Spinal cord (tissue), 10 donors: Measurements from ENCODE around the gene TBCK. TPM values are rescaled to one million over a fixed set of nuclear protein-coding genes. Genes with fewer than 3 reads are reported as not detected.

Experiments used
- DNase-seq, 6 donors: peaks; one replicate each; pipeline versions ENCODE4 v3.0.0 to v3.0.0-alpha.2; 2013 to 2015; ENCODE audit warnings: low spot score in 6 of 6, low read depth in 4 of 6
- H3K27ac ChIP-seq: one replicate; pipeline ENCODE4 v1.5.1; 2013; ENCODE audit warnings: low read depth, low read length, control low read depth
- H3K27me3 ChIP-seq: one replicate; pipeline ENCODE4 v1.6.1; 2013; ENCODE audit warnings: low read length; ENCODE audit not compliant: control insufficient read depth, insufficient read depth
- H3K36me3 ChIP-seq: one replicate; pipeline ENCODE4 v1.6.1; 2013; ENCODE audit warnings: low read length; ENCODE audit not compliant: control insufficient read depth, insufficient read depth
- H3K4me1 ChIP-seq: one replicate; pipeline ENCODE4 v1.6.1; 2013; ENCODE audit warnings: low read length; ENCODE audit not compliant: control insufficient read depth, insufficient read depth
- H3K4me3 ChIP-seq: one replicate; pipeline ENCODE4 v1.5.1; 2013; ENCODE audit warnings: low read depth, low read length, control low read depth
- H3K9me3 ChIP-seq: one replicate; pipeline ENCODE4 v1.6.1; 2013; ENCODE audit warnings: low read length; ENCODE audit not compliant: control insufficient read depth, insufficient read depth
- WGBS: methylation state at CpG from one replicate; pipeline ENCODE4 v1.1.5; 2013; ENCODE audit warnings: missing lambda C conversion rate; ENCODE audit not compliant: insufficient coverage; 5-methylcytosine and 5-hydroxymethylcytosine counted together
- polyA plus RNA-seq, 2 donors: library from polyadenylated mRNA; unstranded; fragments of 120-200 nt; gene quantifications; one replicate each; pipeline ENCODE4 v1.2.1, GENCODE V29; 2013; ENCODE audit not compliant: insufficient read length in 2 of 2
- total RNA-seq, 2 donors: library from RNA; depleted of rRNA in 1 of 2; stranded (reverse); fragments of 120-200 nt in 1 of 2; fragments of >200 nt in 1 of 2; gene quantifications; one replicate each; pipeline versions ENCODE4 v1.2.3 to v1.2.4, GENCODE V29; 2013 to 2014
- donor health status: healthy.

Gene TBCK
- total and polyA plus RNA-seq, 4 donors, result 37.3 to 77.5 (median 58.7) TPM

GRCh38 chr4:106048250-106048971 lies 267.6 kb downstream of the TBCK start:
- H3K4me3 ChIP-seq, result no peak overlapping the region
- DNase-seq, result peak in 4 of 6 donors; percentile 6 to 52 (median 22)
- WGBS, result no CpG with 5 or more reads among the region's 2 CpGs
- H3K4me1 ChIP-seq, result no peaks in the 10 kb centered on the region
- no peak overlapping the region for H3K27ac ChIP-seq
- H3K27me3 ChIP-seq, result no peaks in the 10 kb centered on the region
- H3K36me3 ChIP-seq, result no peaks in the 10 kb centered on the region
- H3K9me3 ChIP-seq, result no peaks in the 10 kb centered on the region

- no peaks in the 10 kb centered on the region for H3K27me3 ChIP-seq
- H3K4me3 ChIP-seq, result no peak overlapping the region
- H3K27ac ChIP-seq, result no peak overlapping the region
- no peak for DNase-seq
- 100% methylated on average over 2 of the region's 3 CpGs for WGBS
- no peaks in the 10 kb centered on the region for H3K36me3 ChIP-seq
- no peaks in the 10 kb centered on the region for H3K9me3 ChIP-seq
- no peaks in the 10 kb centered on the region for H3K4me1 ChIP-seq
Observed at GRCh38 chr4:106046083-106046482, 269.9 kb downstream of the TBCK start.

GRCh38 chr4:106041294-106042002 lies 274.6 kb downstream of the TBCK start:
- Histone ChIP-seq H3K9me3 (no peaks in the 10 kb centered on the region), H3K4me1 (no peaks in the 10 kb centered on the region), H3K27ac (no peak overlapping the region), H3K27me3 (no peaks in the 10 kb centered on the region), H3K4me3 (no peak overlapping the region), H3K36me3 (no peaks in the 10 kb centered on the region)
- no peak for DNase-seq
- WGBS, result no CpG with 5 or more reads among the region's 2 CpGs

- H3K9me3 ChIP-seq, result no peaks in the 10 kb centered on the region
- WGBS, result no CpG with 5 or more reads among the region's 3 CpGs
- peak in 1 of 6 donors; percentile 41 for DNase-seq
- H3K27me3 ChIP-seq, result no peaks in the 10 kb centered on the region
- no peaks in the 10 kb centered on the region for H3K4me1 ChIP-seq
- H3K4me3 ChIP-seq, result no peak overlapping the region
- H3K27ac ChIP-seq, result no peak overlapping the region
- H3K36me3 ChIP-seq, result no peaks in the 10 kb centered on the region
Observed at GRCh38 chr4:106039796-106040195, 276.2 kb downstream of the TBCK start.

- H3K9me3 ChIP-seq, result no peaks in the 10 kb centered on the region
- no peak overlapping the region for H3K27ac ChIP-seq
- no peak overlapping the region for H3K4me3 ChIP-seq
- H3K4me1 ChIP-seq, result no peaks in the 10 kb centered on the region
- H3K36me3 ChIP-seq, result no peaks in the 10 kb centered on the region
- no peak for DNase-seq
- no peaks in the 10 kb centered on the region for H3K27me3 ChIP-seq
- no CpG with 5 or more reads among the region's 2 CpGs for WGBS
Observed at GRCh38 chr4:106038908-106039307, 277.1 kb downstream of the TBCK start.

- no peak for DNase-seq
- H3K9me3 ChIP-seq, result no peaks in the 10 kb centered on the region
- no peaks in the 10 kb centered on the region for H3K36me3 ChIP-seq
- WGBS, result no CpG with 5 or more reads among the region's 2 CpGs
- no peak overlapping the region for H3K4me3 ChIP-seq
- no peaks in the 10 kb centered on the region for H3K4me1 ChIP-seq
- no peaks in the 10 kb centered on the region for H3K27me3 ChIP-seq
- H3K27ac ChIP-seq, result no peak overlapping the region
Observed at GRCh38 chr4:106038012-106038411, 278.0 kb downstream of the TBCK start.

- no peak overlapping the region for H3K27ac ChIP-seq
- H3K4me1 ChIP-seq, result no peaks in the 10 kb centered on the region
- no peaks in the 10 kb centered on the region for H3K36me3 ChIP-seq
- WGBS, result 40% methylated on average over 1 of the region's 2 CpGs
- H3K9me3 ChIP-seq, result no peaks in the 10 kb centered on the region
- DNase-seq, result peak in 1 of 6 donors; percentile 9
- no peak overlapping the region for H3K4me3 ChIP-seq
- no peaks in the 10 kb centered on the region for H3K27me3 ChIP-seq
Observed at GRCh38 chr4:106036848-106037247, 279.2 kb downstream of the TBCK start.

GRCh38 chr4:106036334-106036733 lies 279.7 kb downstream of the TBCK start:
- DNase-seq, result no peak
- no peak overlapping the region for H3K27ac ChIP-seq
- WGBS, result 75% methylated on average over 1 of the region's 3 CpGs

GRCh38 chr4:106035204-106035603 lies 280.8 kb downstream of the TBCK start:
- no peaks in the 10 kb centered on the region for H3K4me1 ChIP-seq
- no peaks in the 10 kb centered on the region for H3K9me3 ChIP-seq
- H3K27ac ChIP-seq, result no peak overlapping the region
- DNase-seq, result no peak
- no peak overlapping the region for H3K4me3 ChIP-seq
- no peaks in the 10 kb centered on the region for H3K36me3 ChIP-seq
- WGBS, result no CpG with 5 or more reads among the region's 1 CpG
- no peaks in the 10 kb centered on the region for H3K27me3 ChIP-seq

More at GRCh38 chr4:106036334-106036733, 279.7 kb downstream of the TBCK start:
- H3K36me3 ChIP-seq, result no peaks in the 10 kb centered on the region
- H3K9me3 ChIP-seq, result no peaks in the 10 kb centered on the region
- H3K4me3 ChIP-seq, result no peak overlapping the region
- H3K4me1 ChIP-seq, result no peaks in the 10 kb centered on the region
- H3K27me3 ChIP-seq, result no peaks in the 10 kb centered on the region

- H3K4me1 ChIP-seq, result no peaks in the 10 kb centered on the region
- H3K27me3 ChIP-seq, result no peaks in the 10 kb centered on the region
- no peaks in the 10 kb centered on the region for H3K9me3 ChIP-seq
- no peak overlapping the region for H3K4me3 ChIP-seq
- H3K36me3 ChIP-seq, result no peaks in the 10 kb centered on the region
- no peak for DNase-seq
- no peak overlapping the region for H3K27ac ChIP-seq
Observed at GRCh38 chr4:106034751-106035150, 281.3 kb downstream of the TBCK start.
